GM11168 (cell line): ENCODE data around the gene SPATA31D4.

Experiments
- in situ Hi-C: fragments of 300-500 bp; cut with MboI; formaldehyde crosslinking; loops from one replicate; pipeline ENCODE4 v1.12.0; 2022; ENCODE audit warnings: low sequenced_read_pairs; ENCODE audit not compliant: unreplicated experiment

The SPATA31D4 gene

DNA sequence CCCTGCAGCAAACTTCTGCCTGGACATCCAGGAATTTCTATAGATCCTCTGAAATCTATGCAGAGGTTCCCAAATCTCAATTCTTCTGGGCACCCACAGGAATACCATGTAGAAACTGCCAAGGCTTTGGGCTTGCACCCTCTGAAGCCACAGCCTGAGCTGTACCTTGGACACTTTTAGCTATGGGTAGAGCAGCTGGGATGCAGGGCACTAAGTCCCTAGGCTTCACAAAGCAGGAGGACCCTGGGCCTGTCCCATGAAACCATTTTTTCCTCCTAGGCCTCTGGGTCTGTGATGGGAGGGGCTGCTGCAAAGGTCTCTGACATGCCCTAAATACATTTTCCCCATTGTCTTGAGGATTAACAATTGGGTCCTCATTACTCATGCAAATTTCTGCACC, 27.4 kb downstream of the SPATA31D4 start:
- in situ Hi-C loops: no loop called here

DNA sequence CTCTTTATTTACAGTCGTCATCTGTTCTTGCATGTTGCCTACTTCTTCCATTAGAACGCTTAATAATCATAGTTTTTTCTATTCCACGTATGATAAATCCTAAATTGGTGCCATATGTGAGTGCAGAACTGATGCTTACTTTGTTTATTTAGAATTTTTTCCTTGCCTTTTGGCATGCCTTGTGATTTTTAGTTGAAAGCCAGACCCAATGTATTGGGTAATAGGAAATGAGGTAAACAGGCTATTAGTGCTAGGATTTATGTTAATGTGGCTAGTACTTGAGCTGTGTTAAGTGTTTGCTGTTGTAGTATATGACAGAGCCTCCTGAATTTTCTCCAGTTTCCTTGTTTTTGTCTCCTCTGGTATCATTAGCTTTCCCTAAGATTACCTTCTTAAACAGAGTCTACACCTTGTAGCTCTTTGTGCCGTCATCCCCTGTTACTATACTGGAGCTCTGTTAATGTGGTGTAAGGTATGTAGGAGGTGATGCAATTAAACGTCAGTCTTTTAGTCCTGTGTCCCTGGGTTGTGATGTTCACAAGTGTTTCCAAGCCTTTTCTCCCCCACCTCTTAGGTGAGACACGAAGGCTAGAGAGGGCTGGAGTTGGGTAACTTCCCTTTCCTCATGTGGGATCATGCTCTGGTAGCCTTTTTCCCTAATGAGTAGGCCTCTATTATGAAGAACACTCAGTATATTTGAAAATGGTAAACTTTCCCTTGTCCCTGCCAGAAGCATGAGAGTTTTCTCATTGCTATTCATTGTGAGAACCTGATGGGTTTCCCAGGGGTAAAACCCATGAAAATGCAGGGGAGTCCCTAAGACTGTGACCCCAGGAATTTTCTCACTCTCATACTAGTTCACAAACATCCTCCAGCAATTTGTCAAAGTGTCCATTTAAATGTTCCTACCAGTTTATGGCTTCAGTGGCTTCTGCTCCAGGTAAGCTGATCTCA, 36.3 kb downstream of the SPATA31D4 start:
- in situ Hi-C loops: no loop called here

DNA sequence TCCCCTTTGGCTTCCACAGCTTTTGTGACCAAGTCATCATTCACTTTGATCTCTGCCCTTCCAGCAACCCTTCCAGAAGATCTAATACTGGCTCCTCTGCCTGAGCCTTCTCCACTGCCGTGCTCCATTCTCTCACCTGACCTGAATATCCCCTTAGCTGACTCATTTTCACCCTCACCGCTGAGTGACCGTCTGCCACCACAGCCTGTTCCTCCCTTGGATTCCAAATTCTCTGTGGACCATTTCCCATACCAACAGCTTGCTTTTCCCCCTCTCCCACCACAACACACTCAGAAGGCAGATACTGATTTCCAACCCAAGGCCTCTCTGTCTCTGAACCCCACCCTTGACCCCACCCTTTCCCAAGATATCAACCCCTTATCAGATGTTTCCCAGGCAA, 39.8 kb downstream of the SPATA31D4 start:
- in situ Hi-C loops: no loop called here

DNA sequence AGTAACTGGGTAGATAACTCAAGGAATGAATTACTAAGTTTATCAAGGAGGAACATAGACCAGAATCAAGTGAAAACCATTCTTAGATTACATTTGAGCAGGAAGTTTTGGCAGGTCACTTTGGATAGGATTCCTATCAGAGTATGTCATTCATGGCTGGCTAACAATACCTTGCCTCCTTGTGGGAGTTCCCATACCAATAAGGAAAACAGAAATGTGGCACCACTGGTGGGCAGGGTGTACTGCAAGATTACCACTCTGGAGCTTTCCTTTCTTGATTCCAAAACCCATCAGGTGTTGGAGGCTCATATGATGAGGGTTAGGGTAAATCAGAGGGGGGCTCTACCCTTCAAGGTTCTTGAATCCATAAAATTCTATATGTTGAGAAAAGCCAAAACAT, 41.7 kb downstream of the SPATA31D4 start:
- in situ Hi-C loops: no loop called here

DNA sequence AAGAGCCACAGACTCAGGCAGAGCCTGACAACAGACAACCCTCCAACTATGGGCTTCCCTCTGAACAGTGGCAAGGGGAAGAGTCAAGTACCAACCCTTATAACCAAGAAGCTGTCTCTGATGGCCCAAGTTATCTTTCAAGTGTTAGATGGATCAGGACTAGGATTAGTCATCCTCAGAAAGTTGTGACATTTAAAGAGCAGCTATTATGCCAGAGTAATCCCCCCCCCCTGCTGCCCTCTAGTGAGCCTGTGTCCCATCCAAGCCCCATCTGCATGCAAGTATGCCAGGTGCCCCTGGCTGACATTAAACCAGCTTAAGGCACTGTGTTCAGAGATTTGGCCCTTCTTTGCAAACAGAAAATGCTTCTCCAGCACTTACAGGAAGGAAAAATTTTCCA, 43.5 kb downstream of the SPATA31D4 start:
- in situ Hi-C loops: no loop called here

DNA sequence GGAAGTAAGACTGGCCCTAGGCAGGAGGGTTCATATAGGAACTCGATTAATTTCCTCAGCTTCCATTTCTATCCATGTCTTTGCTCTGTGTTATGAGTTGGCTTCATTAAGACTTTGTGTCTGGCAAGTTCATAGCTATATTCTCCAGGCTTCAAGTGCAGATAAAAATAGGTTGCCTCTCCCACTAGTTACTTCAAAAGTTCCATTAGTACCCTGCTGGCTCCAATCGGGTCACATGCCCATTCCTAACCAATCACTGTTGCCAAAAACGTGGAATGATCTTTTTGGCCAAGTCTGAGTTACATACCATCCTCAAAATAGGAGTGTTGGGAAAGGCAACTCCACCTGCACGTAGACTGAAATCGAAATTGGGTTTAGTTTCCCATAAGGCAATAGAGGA, 46.5 kb downstream of the SPATA31D4 start:
- in situ Hi-C loops: no loop called here

DNA sequence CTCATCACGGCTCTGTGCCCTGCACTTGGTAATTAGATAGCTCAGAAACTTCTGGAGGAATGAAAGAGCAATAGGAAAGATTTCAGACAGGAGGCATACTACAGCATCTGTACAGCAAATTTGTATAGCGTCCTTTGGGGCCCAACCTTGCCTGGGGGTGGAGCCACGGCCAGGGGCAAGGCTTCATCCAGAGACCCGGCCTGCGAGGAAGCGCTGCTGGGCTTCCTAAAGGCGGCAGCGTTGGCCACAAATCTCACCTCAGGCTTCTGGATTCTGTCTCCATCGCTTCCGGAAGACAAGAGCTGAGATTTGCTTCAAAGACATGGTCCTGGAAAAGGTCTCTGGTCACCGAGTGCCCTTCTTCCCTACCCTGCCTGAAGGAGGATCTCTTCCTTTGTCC, 48.1 kb downstream of the SPATA31D4 start:
- in situ Hi-C loops: no loop called here

DNA sequence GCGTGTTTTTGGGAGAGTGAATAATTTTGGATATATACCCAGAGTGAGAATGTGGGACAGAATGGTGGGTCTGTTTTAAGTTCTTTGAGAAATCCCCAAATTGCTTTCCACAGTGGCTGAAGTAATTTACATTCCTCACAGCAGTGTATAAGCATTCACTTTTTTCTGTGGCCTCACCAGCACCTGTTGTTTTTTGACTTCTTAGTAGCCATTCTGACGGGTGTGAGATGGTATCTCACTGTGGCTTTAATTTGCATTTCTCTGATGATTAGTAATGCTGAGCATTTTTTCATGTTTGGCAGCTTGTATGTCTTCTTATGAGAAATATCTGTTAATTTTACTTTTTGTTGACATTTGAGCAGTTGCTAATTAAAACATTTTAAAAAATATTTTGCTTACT, 51.0 kb downstream of the SPATA31D4 start:
- in situ Hi-C loops: no loop called here

DNA sequence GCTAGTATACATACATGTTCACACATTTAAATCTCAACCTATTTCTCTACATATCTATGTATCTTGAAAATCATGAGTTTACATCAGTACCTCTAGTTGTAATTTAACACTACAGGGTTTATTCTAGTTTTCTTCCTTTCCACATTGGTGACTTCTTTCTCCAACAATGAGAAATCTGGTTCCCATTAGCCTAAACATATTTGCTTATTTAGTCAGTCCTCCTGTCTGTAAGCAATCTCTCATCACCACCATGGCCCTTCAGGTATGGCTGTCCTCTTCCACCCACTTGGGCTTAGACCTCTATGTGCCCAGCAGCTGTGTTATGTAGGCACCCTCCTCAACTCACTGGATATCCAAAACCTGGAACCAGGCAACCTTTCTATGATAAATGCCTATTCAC, 52.3 kb downstream of the SPATA31D4 start:
- in situ Hi-C loops: no loop called here

DNA sequence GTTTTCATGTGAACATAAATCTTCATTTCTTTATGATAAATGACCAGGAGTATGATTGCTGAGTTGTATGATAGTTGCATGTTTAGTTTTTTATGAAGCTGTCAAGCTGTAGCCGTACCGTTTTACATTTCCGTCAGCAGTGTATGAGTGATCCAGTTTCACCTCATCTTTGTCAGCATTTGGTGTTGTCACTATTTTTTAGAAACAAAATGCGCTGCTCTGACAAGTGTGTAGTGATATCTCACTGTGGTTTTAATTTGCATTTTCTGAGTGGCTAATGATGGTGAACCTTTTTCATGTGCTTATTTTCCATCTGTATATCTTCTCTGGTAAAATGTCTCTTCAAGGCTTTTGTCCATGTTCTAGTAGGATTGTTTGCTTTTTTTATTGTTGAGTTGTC, 53.7 kb downstream of the SPATA31D4 start:
- in situ Hi-C loops: no loop called here
